Thyroid gland (tissue), 4 donors: Measurements from ENCODE around the gene YWHAG.

ENCODE experiments used
- CTCF ChIP-seq, 6 experiments: fragments of 200-600 bp in 3 of 6; fragments of 450-650 bp in 3 of 6; sonication (generic) in 3 of 6; IDR thresholded peaks; one replicate each; pipeline ENCODE4 v1.5.1; 2016 to 2019; ENCODE audit warnings: antibody characterized with exemption in 6 of 6, mild to moderate bottlenecking in 2 of 6, inconsistent platforms in 1 of 6, moderate library complexity in 1 of 6
- POLR2A ChIP-seq, 2 donors: fragments of 450-650 bp; IDR thresholded peaks; one replicate each; pipeline ENCODE4 v1.6.1; 2017; ENCODE audit warnings: antibody characterized with exemption in 2 of 2, mild to moderate bottlenecking in 2 of 2, moderate library complexity in 1 of 2

GRCh38 chr7:76394957-76395356 is 36.2 kb upstream of the YWHAG start:
- TF ChIP-seq CTCF (IDR thresholded peaks at IDR 0.05) = no peak
- no peak for TF ChIP-seq POLR2A (IDR thresholded peaks at IDR 0.05)
